Endothelial cell of umbilical vein (primary cell): ENCODE data around the gene DDX25. TPM values are rescaled to one million over a fixed set of nuclear protein-coding genes. Genes with fewer than 3 reads are reported as not detected.

Source experiments
- BruUV-seq: library from RNA; stranded (reverse); fragments of 400-500 nt; replicated peaks from 2 replicates; lab custom pipeline; 2021; lab: Mats Ljungman, UMichigan
- CTCF ChIA-PET: fragments of 300-600, 350-600 bp; sonication (Branson Sonifier 250); formaldehyde crosslinking; loops from one replicate; lab custom pipeline; 2021; ENCODE audit warnings: antibody characterized with exemption, inconsistent platforms; lab: Charles Lee
- POLR2A ChIA-PET: fragments of 300-600, 350-600 bp; sonication (Branson Sonifier 250); formaldehyde crosslinking; loops from one replicate; lab custom pipeline; 2021; ENCODE audit warnings: antibody characterized with exemption, inconsistent platforms; lab: Charles Lee
- DNase-seq: peaks from one replicate; pipeline ENCODE4 v3.0.0-alpha.2; 2011; ENCODE audit warnings: low read depth, low spot score
- FAIRE-seq: peaks from 2 replicates; lab custom pipeline; 2011; peaks lifted over from hg19 to GRCh38; lab: Jason Lieb, UNC
- H2AFZ ChIP-seq: 2 replicates; pipeline ENCODE4 v1.6.0; 2012; ENCODE audit warnings: low read depth, low read length, control low read depth, inconsistent platforms
- H3K27ac ChIP-seq: 2 replicates; pipeline ENCODE4 v1.5.1; 2011; ENCODE audit warnings: low read depth, mild to moderate bottlenecking, control low read depth, low read length, moderate library complexity; ENCODE audit not compliant: insufficient read depth
- H3K27me3 ChIP-seq, 2 experiments: 2 replicates each; pipeline versions ENCODE4 v1.6.0 to v1.6.1; 2011; ENCODE audit warnings: low read length in 2 of 2, mixed read lengths in 1 of 2; ENCODE audit not compliant: control insufficient read depth in 2 of 2, insufficient read depth in 2 of 2
- H3K36me3 ChIP-seq, 2 experiments: 2 replicates in 1 of 2; 3 replicates in 1 of 2; pipeline ENCODE4 v1.5.1; 2011; ENCODE audit warnings: low read length in 2 of 2, mild to moderate bottlenecking in 1 of 2, moderate library complexity in 1 of 2; ENCODE audit not compliant: control insufficient read depth in 2 of 2, insufficient read depth in 2 of 2; ENCODE audit errors: extremely low read depth in 1 of 2
- H3K4me1 ChIP-seq: 3 replicates; pipeline ENCODE4 v1.5.1; 2011; ENCODE audit warnings: mild to moderate bottlenecking, low read length; ENCODE audit not compliant: control insufficient read depth, insufficient read depth; ENCODE audit errors: extremely low read depth
- H3K4me2 ChIP-seq: 2 replicates; pipeline ENCODE4 v1.6.1; 2011; ENCODE audit warnings: low read length, control low read depth, mixed read lengths; ENCODE audit not compliant: insufficient read depth
- H3K4me3 ChIP-seq, 3 experiments: fragments of 200-600 bp in 1 of 3; sonication (generic), shearing (Covaris generic) in 1 of 3; replicated peaks in 1 of 3; 2 replicates each; pipeline ENCODE4 v1.5.1; 2011 to 2016; ENCODE audit warnings: control low read depth in 3 of 3, low read length in 3 of 3, mild to moderate bottlenecking in 2 of 3, inconsistent platforms in 1 of 3, low read depth in 1 of 3, moderate library complexity in 1 of 3; ENCODE audit not compliant: insufficient read depth in 1 of 3
- H3K79me2 ChIP-seq: 2 replicates; pipeline ENCODE4 v1.6.0; 2012; ENCODE audit warnings: low read length, inconsistent platforms; ENCODE audit not compliant: control insufficient read depth, insufficient read depth
- H3K9ac ChIP-seq: replicated peaks from 2 replicates; pipeline ENCODE3; 2011; ENCODE audit warnings: low read length, control low read depth; ENCODE audit not compliant: insufficient read depth; ENCODE audit errors: extremely low read depth
- H3K9me1 ChIP-seq: replicated peaks from 3 replicates; pipeline ENCODE4 v1.6.0; 2011; ENCODE audit warnings: mild to moderate bottlenecking, low read length; ENCODE audit not compliant: control insufficient read depth, insufficient read depth; ENCODE audit errors: extremely low read depth
- H3K9me3 ChIP-seq: replicated peaks from 2 replicates; pipeline ENCODE4 v1.5.1; 2012; ENCODE audit warnings: low read length, inconsistent platforms; ENCODE audit not compliant: control insufficient read depth, insufficient read depth
- H4K20me1 ChIP-seq: replicated peaks from 2 replicates; pipeline ENCODE3; 2011; ENCODE audit warnings: mild to moderate bottlenecking, low read length; ENCODE audit not compliant: control insufficient read depth, insufficient read depth; ENCODE audit errors: extremely low read depth
- EZH2 ChIP-seq: IDR thresholded peaks from 2 replicates; pipeline ENCODE4 v1.6.1; 2012; ENCODE audit warnings: borderline replicate concordance, low read depth, mild to moderate bottlenecking, moderate library complexity, low read length, inconsistent platforms; ENCODE audit not compliant: severe bottlenecking
- FOS ChIP-seq: IDR thresholded peaks from 2 replicates; pipeline ENCODE4 v1.6.1; 2011; ENCODE audit warnings: mild to moderate bottlenecking, low read length, moderate library complexity, borderline replicate concordance; ENCODE audit not compliant: insufficient read depth
- GATA2 ChIP-seq: IDR thresholded peaks from 2 replicates; pipeline ENCODE4 v1.7.0; 2011; ENCODE audit warnings: low read depth, mild to moderate bottlenecking, moderate library complexity, mixed read lengths, low read length; ENCODE audit not compliant: insufficient read length, insufficient read depth
- JUN ChIP-seq: IDR thresholded peaks from 2 replicates; pipeline ENCODE4 v1.6.1; 2011; ENCODE audit warnings: borderline replicate concordance, low read depth; ENCODE audit not compliant: insufficient read length, insufficient read depth
- MYC ChIP-seq: IDR thresholded peaks from one replicate; pipeline ENCODE4 v1.6.1; 2011; ENCODE audit warnings: mild to moderate bottlenecking, low read depth, low read length
- POLR2A ChIP-seq: IDR thresholded peaks from 2 replicates; pipeline ENCODE4 v1.6.1; 2012; ENCODE audit warnings: low read depth, mild to moderate bottlenecking, control low read depth, low read length
- POLR2AphosphoS5 ChIP-seq: IDR thresholded peaks from 2 replicates; pipeline ENCODE4 v1.6.1; 2012; ENCODE audit warnings: low read depth, mild to moderate bottlenecking, control low read depth, low read length, moderate library complexity; ENCODE audit not compliant: insufficient read depth
- dilution Hi-C: fragments of 300-500 bp; cut with MboI; formaldehyde crosslinking; loops from one replicate; pipeline ENCODE4 v1.15.0; 2019; ENCODE audit warnings: low sequenced_read_pairs; ENCODE audit not compliant: extremely low pct_ligation_motif_present
- intact Hi-C: fragments of 100-400 bp; cut with micrococcal nuclease; formaldehyde crosslinking; loops from one replicate; pipeline ENCODE4 v1.10.0; 2022
- polyA plus RNA-seq, 4 experiments: library from polyadenylated mRNA; depleted of rRNA in 3 of 4; stranded (reverse) in 3 of 4; unstranded in 1 of 4; fragments of >200 nt; gene quantifications; 2 replicates each; pipeline versions ENCODE4 v1.2.1 to v1.2.3, GENCODE V29; 2011 to 2012; ENCODE audit warnings: missing spikeins in 1 of 4
- total RNA-seq: library from RNA; stranded (reverse); gene quantifications from 2 replicates; pipeline ENCODE4 v1.2.3, GENCODE V29; 2021
- TF ChIP-seq, protein P1 (sequence below), 2 donors: IDR thresholded peaks; 1 replicate in 1 of 2; 2 replicates in 1 of 2; pipeline ENCODE4 v1.5.1; 2011; ENCODE audit warnings: low read length in 2 of 2, mild to moderate bottlenecking in 2 of 2, moderate library complexity in 2 of 2, control low read depth in 1 of 2, inconsistent platforms in 1 of 2, low read depth in 1 of 2; ENCODE audit not compliant: insufficient read depth in 1 of 2; ENCODE audit errors: extremely low read depth in 1 of 2
- TF ChIP-seq, protein P2 (sequence below): IDR thresholded peaks from 2 replicates; pipeline ENCODE4 v1.6.1; 2011; ENCODE audit not compliant: insufficient read depth, insufficient read length

The DDX25 gene
- total and polyA plus RNA-seq, 2 donors (not counting 3 experiments of a cell fraction or from before 2014, with no cell fraction given) = not detected

DNA sequence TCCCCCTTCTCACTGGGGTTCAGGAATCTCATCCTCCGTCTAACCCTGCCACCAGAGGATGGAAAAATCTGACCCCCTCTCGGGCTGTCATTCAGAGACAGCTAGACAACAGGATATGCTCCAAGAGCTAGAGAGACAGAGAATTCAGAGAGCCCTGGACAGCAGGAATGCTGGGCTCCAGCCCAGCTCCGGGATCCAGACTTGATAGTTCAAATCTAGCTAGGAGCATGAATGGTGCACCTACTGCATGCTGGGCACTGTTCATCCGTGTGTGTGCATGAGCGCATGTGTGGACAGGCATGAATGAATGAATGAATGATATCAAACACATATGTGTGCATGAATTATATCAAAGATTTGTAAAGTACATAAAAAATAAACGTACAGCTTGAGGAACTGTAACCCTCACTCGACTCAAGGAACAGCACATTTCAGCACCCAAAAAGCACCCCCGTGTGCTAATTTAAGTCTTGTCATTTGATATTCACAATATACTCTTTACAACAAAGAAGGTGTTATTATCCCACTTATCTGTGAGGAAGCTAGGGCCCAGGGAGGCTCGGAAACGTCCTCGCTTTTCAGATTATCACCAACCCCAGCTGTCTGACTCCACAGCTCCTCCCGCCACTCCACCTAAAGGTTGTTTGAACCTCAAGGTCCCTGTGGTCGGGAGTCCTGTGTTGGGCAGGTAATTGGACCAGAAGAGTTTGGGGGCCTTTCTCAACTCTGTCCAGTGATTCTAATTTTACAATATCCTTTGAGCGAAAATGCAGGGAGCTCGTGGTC lies 40.9 kb downstream of the DDX25 start:
- intact Hi-C loops = no loop called here
- no peak overlapping the region for H3K9ac ChIP-seq
- no TSS peak for BruUV-seq
- POLR2A ChIA-PET = no interaction called here
- dilution Hi-C loops = no loop called here
- no peaks in the 10 kb centered on the region for H3K27me3 ChIP-seq
- H3K27ac ChIP-seq = no peak overlapping the region
- TF ChIP-seq POLR2AphosphoS5 (no peak), FOS (no peak), MYC (no peak), JUN (no peak), EZH2 (no peak), GATA2 (no peak), POLR2A (no peak)
- TF ChIP-seq, protein P1, sequence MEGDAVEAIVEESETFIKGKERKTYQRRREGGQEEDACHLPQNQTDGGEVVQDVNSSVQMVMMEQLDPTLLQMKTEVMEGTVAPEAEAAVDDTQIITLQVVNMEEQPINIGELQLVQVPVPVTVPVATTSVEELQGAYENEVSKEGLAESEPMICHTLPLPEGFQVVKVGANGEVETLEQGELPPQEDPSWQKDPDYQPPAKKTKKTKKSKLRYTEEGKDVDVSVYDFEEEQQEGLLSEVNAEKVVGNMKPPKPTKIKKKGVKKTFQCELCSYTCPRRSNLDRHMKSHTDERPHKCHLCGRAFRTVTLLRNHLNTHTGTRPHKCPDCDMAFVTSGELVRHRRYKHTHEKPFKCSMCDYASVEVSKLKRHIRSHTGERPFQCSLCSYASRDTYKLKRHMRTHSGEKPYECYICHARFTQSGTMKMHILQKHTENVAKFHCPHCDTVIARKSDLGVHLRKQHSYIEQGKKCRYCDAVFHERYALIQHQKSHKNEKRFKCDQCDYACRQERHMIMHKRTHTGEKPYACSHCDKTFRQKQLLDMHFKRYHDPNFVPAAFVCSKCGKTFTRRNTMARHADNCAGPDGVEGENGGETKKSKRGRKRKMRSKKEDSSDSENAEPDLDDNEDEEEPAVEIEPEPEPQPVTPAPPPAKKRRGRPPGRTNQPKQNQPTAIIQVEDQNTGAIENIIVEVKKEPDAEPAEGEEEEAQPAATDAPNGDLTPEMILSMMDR (IDR thresholded peaks at IDR 0.05; ENCODE audit: extremely low read depth in 1 of 2, insufficient read depth in 1 of 2, low read depth in 1 of 2, low read length in 2 of 2) = no peak
- TF ChIP-seq, protein P2, sequence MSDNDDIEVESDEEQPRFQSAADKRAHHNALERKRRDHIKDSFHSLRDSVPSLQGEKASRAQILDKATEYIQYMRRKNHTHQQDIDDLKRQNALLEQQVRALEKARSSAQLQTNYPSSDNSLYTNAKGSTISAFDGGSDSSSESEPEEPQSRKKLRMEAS = no peak
- H3K4me2 ChIP-seq = no peak overlapping the region
- no peak overlapping the region for H2AFZ ChIP-seq
- H3K9me3 ChIP-seq = no peaks in the 10 kb centered on the region
- no peaks in the 10 kb centered on the region for H4K20me1 ChIP-seq
- no peak overlapping the region for H3K4me3 ChIP-seq
- no peaks in the 10 kb centered on the region for H3K36me3 ChIP-seq
- CTCF ChIA-PET = interaction anchor here (10.5 kb wide), 1 partner anchor 247 kb away, joined by 147 read pairs; no protein-coding TSS in a partner anchor
- H3K79me2 ChIP-seq = no peaks in the 10 kb centered on the region
- FAIRE-seq (no peak), DNase-seq (no peak)
- no peaks in the 10 kb centered on the region for H3K4me1 ChIP-seq
- no peaks in the 10 kb centered on the region for H3K9me1 ChIP-seq
